SU-DHL-6 (cell line): ENCODE data around the gene NUDT16L1.

Experiments
- EZH2phosphoT487 ChIP-seq: fragments of 200-600 bp; sonication (generic), shearing (Covaris generic); conservative IDR thresholded peaks from 2 replicates; pipeline ENCODE4 v1.6.1; 2018; ENCODE audit warnings: mild to moderate bottlenecking, antibody characterized with exemption, low read length, moderate library complexity, mixed read lengths
- TF ChIP-seq, protein P1 (sequence below): fragments of 200-600 bp; sonication (generic); IDR thresholded peaks from one replicate; pipeline ENCODE4 v1.5.1; 2017; ENCODE audit warnings: antibody characterized with exemption, mild to moderate bottlenecking, low read length, moderate library complexity; ENCODE audit not compliant: insufficient read depth, poor library complexity, severe bottlenecking

DNA sequence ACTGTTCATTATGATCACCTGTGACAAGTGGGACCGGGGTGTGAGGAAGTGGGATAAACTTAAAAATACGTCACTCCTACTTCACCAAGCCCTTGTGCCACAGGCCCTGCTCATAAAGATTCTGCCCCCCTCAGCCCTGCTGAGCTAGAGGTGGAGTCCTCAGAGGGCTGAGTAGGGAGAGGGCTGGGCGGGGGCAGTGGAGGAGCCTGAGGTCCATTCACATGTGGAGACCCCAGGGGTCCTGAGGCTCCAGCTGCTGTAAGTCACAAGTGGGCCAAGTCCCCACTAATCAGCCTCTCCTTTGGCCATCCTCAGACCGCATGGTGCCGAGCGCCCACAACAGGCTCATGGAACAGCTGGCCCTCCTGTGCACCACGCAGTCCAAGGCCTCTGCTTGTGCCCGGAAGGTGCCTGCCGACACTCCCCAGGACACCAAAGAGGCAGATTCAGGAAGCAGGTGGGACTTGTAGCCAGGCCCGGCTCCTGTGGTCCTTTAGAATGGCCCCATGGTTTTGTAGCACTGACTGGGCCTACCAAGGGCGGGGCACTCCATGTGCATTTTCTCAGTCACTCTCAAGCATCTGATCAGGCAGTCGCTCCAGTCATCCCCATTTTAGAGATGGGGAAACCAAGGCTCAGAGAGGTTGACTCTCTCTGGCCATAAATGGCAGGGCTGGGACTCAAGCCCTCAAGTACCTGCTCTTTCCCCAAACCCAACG, 51.4 kb downstream of the NUDT16L1 start:
- TF ChIP-seq, protein P1, sequence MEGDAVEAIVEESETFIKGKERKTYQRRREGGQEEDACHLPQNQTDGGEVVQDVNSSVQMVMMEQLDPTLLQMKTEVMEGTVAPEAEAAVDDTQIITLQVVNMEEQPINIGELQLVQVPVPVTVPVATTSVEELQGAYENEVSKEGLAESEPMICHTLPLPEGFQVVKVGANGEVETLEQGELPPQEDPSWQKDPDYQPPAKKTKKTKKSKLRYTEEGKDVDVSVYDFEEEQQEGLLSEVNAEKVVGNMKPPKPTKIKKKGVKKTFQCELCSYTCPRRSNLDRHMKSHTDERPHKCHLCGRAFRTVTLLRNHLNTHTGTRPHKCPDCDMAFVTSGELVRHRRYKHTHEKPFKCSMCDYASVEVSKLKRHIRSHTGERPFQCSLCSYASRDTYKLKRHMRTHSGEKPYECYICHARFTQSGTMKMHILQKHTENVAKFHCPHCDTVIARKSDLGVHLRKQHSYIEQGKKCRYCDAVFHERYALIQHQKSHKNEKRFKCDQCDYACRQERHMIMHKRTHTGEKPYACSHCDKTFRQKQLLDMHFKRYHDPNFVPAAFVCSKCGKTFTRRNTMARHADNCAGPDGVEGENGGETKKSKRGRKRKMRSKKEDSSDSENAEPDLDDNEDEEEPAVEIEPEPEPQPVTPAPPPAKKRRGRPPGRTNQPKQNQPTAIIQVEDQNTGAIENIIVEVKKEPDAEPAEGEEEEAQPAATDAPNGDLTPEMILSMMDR: no peak
- no peak for TF ChIP-seq EZH2phosphoT487
